ENCODE data around the gene LAMA3.

LAMA3 gene

DNA sequence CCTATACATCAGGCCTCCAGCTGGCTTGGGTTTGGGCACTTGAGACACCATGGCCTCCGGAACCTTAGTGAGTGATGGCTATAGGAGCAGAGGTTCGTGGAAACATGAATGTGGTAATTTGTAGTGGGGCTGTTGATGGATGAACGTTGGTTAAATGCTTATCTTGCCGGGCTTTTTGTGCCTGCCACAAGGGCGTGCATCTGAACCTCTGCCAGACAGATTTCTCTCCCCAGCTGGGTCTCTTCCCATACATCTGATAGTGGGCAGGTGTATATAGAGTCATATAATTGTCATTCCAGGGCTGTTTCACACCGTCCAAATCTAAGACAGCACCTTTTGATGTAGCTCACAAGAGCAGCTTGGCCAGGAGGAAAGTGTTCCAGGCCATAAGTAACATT, 14.7 kb downstream of the LAMA3 start:
- H3K4me3 ChIP-seq (ENCODE audit: low read depth, low read length) = no peak overlapping the region
- TF ChIP-seq, protein P1, sequence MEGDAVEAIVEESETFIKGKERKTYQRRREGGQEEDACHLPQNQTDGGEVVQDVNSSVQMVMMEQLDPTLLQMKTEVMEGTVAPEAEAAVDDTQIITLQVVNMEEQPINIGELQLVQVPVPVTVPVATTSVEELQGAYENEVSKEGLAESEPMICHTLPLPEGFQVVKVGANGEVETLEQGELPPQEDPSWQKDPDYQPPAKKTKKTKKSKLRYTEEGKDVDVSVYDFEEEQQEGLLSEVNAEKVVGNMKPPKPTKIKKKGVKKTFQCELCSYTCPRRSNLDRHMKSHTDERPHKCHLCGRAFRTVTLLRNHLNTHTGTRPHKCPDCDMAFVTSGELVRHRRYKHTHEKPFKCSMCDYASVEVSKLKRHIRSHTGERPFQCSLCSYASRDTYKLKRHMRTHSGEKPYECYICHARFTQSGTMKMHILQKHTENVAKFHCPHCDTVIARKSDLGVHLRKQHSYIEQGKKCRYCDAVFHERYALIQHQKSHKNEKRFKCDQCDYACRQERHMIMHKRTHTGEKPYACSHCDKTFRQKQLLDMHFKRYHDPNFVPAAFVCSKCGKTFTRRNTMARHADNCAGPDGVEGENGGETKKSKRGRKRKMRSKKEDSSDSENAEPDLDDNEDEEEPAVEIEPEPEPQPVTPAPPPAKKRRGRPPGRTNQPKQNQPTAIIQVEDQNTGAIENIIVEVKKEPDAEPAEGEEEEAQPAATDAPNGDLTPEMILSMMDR (IDR thresholded peaks at IDR 0.05; ENCODE audit: low read depth, low read length, missing control alignments) = no peak
- DNase-seq (ENCODE audit: low read depth) = no peak

DNA sequence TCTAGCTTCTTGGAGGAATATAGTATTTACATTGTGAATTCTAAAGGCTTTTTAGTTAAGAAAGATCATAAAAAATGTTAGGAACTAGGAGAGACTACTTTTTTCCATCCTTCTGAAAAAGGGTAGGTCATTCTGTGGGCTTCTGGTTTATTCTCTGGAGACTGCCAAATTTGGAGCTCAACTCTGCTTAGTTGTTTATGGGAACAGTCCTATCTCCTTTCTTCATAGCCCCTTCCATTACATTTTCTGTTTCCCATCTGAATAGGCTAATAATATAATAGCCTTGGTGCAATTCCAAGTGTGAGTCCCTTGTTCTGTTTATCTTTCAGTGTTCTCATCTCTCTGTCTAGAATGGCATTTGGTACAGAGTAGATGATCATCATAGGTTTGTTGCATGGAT, 15.6 kb downstream of the LAMA3 start:
- DNase-seq (ENCODE audit: low read depth) = no peak
- TF ChIP-seq, protein P1 (IDR thresholded peaks at IDR 0.05; ENCODE audit: low read depth, low read length, missing control alignments) = no peak
- H3K4me3 ChIP-seq (ENCODE audit: low read depth, low read length) = no peak overlapping the region

DNA sequence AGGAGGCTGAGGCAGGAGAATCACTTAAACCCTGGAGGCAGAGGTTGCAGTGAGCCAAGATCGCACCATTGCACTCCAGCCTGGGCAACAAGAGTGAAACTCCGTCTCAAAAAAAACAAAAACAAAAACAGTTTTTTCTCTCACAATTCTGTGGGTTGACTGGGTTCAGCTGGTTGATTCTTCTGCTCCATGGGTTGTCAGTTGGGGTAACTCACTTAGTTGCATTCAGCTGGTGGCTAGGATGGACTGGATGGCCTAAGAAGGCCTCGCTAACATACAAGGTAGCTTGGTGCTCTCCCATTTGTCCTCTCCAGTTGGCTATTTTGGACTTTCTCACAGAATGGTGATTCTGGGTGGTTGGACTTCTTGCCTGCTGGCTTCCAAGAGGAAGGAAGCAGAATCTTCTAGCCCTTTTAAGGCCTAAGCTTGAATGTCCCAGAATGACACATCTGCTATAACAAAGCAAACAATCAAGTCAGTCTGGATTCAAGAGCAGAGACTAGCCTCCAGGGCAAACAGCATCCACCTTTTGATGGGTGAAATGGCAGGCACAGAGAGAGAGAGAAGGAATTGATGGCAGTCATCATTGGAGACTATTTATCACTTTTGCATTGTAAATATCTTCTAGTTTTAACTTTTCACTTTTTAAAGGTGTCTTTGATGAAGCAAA, 17.9 kb downstream of the LAMA3 start:
- no peak overlapping the region for H3K4me3 ChIP-seq (ENCODE audit: low read depth, low read length)
- DNase-seq (ENCODE audit: low read depth) = no peak
- TF ChIP-seq, protein P1 (IDR thresholded peaks at IDR 0.05; ENCODE audit: low read depth, low read length, missing control alignments) = no peak

DNA sequence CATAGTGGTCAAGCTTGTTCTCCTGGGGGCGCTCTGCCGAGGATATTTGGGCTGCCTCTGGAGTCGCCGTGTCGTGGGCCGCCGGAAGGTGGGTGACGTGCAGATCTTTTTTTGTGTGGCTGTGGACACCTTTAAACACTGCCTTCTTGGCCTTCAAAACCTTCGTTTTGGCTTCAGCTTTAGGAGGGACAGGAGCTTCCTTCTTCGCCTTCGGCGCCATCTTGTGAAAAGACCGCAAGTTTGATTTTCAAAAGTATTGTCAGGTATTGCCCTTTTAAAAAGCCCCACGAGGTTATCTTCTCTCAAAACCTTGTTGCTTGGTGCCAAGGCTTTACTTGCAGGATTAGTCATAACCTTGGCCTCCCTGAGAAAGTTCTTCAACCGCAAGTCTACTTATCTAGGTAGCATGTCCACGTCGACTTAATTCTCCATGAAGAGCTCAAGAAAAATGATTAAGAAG, 20.8 kb downstream of the LAMA3 start:
- H3K4me3 ChIP-seq (ENCODE audit: low read depth, low read length) = no peak overlapping the region
- TF ChIP-seq, protein P1 (IDR thresholded peaks at IDR 0.05; ENCODE audit: low read depth, low read length, missing control alignments) = no peak
- no peak for DNase-seq (ENCODE audit: low read depth)

DNA sequence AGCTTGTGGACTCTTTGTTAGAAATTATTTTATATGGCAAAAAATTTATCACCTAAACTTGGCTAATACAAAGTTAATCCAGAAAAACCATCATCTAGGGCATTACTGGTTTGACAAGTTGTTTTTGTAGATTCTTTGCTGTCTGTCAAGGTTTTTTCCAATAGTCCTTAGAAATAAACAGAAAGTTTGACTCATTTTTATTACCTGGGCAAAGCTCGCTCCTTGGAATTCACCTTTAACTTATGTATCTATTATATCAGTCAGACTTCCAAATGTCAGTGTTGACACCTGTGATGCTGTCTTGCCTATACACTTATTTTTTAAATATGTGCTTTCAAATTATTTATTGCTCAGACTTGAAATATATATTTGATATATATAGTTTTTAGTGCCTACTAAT, 21.7 kb downstream of the LAMA3 start:
- no peak overlapping the region for H3K4me3 ChIP-seq (ENCODE audit: low read depth, low read length)
- no peak for DNase-seq (ENCODE audit: low read depth)
- TF ChIP-seq, protein P1 (IDR thresholded peaks at IDR 0.05; ENCODE audit: low read depth, low read length, missing control alignments) = no peak

DNA sequence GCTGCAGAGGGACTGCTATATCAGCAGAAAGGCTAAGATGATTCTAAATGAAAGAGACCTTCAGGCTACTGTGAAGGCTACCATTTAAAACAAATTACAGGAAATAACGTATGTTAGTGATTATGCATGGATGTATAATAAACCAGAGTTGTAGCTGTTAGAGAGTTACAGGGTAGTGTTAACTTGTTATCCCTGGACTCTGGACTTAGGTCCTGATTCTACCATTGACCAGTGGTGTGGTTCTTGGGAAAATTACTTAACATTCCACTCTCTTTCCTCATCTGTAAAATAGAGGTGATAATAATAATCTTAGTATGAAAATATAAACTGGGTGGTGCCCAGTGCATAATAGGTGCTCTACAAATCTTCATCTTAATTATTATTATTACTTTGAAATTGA, 22.2 kb downstream of the LAMA3 start:
- DNase-seq (ENCODE audit: low read depth) = no peak
- TF ChIP-seq, protein P1 (IDR thresholded peaks at IDR 0.05; ENCODE audit: low read depth, low read length, missing control alignments) = no peak
- no peak overlapping the region for H3K4me3 ChIP-seq (ENCODE audit: low read depth, low read length)

DNA sequence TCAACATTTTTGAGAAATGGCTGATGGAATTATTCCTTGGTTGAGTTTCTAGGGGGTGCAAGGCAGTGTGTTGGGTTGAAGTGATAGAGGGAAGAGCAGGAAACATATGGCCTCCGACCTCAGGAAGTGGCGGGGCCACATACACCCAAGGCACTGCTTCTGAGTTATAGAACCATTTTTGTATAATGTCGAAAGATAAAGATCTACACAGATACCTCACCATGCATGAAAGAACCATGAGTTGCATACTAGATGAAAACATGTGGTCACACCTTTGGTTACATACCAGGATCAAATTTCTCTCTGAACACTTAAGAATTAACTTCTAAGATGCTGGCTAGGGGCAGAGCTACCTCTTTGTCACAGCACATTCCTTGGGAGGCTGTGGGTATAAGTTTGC, 23.2 kb downstream of the LAMA3 start:
- TF ChIP-seq, protein P1 (IDR thresholded peaks at IDR 0.05; ENCODE audit: low read depth, low read length, missing control alignments) = no peak
- no peak for DNase-seq (ENCODE audit: low read depth)
- no peak overlapping the region for H3K4me3 ChIP-seq (ENCODE audit: low read depth, low read length)
